Loucy (cell line): Measurements from ENCODE around the gene HIP1R.

Experiments
- H2AFZ ChIP-seq: fragments of 200-600 bp; sonication (generic); 2 replicates; pipeline ENCODE4 v1.6.0; 2016; ENCODE audit warnings: antibody characterized with exemption, mild to moderate bottlenecking, low read length, moderate library complexity
- H3F3A ChIP-seq: fragments of 200-600 bp; 2 replicates; pipeline ENCODE4 v1.6.0; 2016; ENCODE audit warnings: antibody characterized with exemption, low read depth, mild to moderate bottlenecking
- H3K27me3 ChIP-seq: fragments of 200-600 bp; sonication (generic); 2 replicates; pipeline ENCODE4 v1.6.1; 2014; ENCODE audit warnings: low read length, mild to moderate bottlenecking; ENCODE audit not compliant: insufficient read depth, poor library complexity, severe bottlenecking
- H3K36me3 ChIP-seq: fragments of 200-600 bp; sonication (generic); 2 replicates; pipeline ENCODE4 v1.6.1; 2016; ENCODE audit warnings: low read length; ENCODE audit not compliant: insufficient read depth
- H3K4me1 ChIP-seq: fragments of 200-600 bp; sonication (generic); 2 replicates; pipeline ENCODE4 v1.5.1; 2014; ENCODE audit warnings: low read length, mild to moderate bottlenecking; ENCODE audit not compliant: insufficient read depth, poor library complexity, severe bottlenecking
- H3K4me2 ChIP-seq: fragments of 200-600 bp; sonication (generic); 2 replicates; pipeline ENCODE4 v1.6.0; 2014; ENCODE audit warnings: antibody characterized with exemption, low read length, low read depth, mild to moderate bottlenecking; ENCODE audit not compliant: poor library complexity, severe bottlenecking
- H3K4me3 ChIP-seq: fragments of 200-600 bp; sonication (generic); 2 replicates; pipeline ENCODE4 v1.5.1; 2014; ENCODE audit warnings: low read length, mild to moderate bottlenecking, mixed read lengths; ENCODE audit not compliant: poor library complexity, severe bottlenecking
- H3K79me2 ChIP-seq: fragments of 200-600 bp; sonication (generic); 2 replicates; pipeline ENCODE4 v1.6.1; 2014; ENCODE audit warnings: low read length; ENCODE audit not compliant: insufficient read depth
- H3K9ac ChIP-seq: fragments of 200-600 bp; sonication (generic); 2 replicates; pipeline ENCODE4 v1.6.0; 2014; ENCODE audit warnings: mild to moderate bottlenecking, low read depth, low read length, moderate library complexity; ENCODE audit not compliant: poor library complexity, severe bottlenecking
- H3K9me2 ChIP-seq: fragments of 200-600 bp; sonication (generic); replicated peaks from 2 replicates; pipeline ENCODE4 v1.6.1; 2016; ENCODE audit warnings: low read depth, low read length, mixed read lengths
- H3K9me3 ChIP-seq: fragments of 200-600 bp; sonication (generic); 2 replicates; pipeline ENCODE4 v1.6.1; 2014; ENCODE audit warnings: mild to moderate bottlenecking, antibody characterized with exemption, low read length, low read depth; ENCODE audit not compliant: insufficient read depth
- H4K20me1 ChIP-seq: fragments of 200-600 bp; sonication (generic); 2 replicates; pipeline ENCODE4 v1.6.0; 2014; ENCODE audit warnings: antibody characterized with exemption, low read length, mild to moderate bottlenecking; ENCODE audit not compliant: insufficient read depth, poor library complexity, severe bottlenecking
- EZH2phosphoT487 ChIP-seq: fragments of 200-600 bp; IDR thresholded peaks from 2 replicates; pipeline ENCODE4 v1.6.1; 2018; ENCODE audit warnings: antibody characterized with exemption, mild to moderate bottlenecking, moderate library complexity, borderline replicate concordance
- TF ChIP-seq, protein P1 (sequence below): fragments of 200-600 bp; sonication (generic); conservative IDR thresholded peaks from 2 replicates; pipeline ENCODE4 v1.5.1; 2014; ENCODE audit warnings: mild to moderate bottlenecking, antibody characterized with exemption, low read length

Gene HIP1R

DNA sequence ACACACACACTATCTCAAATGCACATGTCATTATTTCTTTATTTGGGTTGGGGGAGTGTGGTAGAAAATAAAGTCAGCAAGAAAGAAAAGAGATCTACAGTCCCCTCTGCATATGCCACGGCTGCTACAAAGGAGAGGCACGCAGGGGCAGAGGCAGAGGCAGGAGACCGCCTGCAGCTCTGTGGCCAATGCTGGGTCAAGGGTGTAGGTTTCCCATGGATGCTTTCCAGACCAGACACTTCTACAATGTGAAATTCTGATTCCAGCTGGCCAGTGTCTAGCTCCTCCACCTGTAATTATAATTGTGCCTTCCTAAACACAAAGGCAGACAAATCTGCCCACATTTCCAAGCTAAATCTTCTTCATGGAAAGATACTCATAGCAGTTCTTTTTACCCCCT is 41.5 kb downstream of the HIP1R start:
- no peak overlapping the region for H3K4me3 ChIP-seq
- H3K27me3 ChIP-seq, result no peaks in the 10 kb centered on the region
- TF ChIP-seq EZH2phosphoT487, result no peak
- TF ChIP-seq, protein P1, sequence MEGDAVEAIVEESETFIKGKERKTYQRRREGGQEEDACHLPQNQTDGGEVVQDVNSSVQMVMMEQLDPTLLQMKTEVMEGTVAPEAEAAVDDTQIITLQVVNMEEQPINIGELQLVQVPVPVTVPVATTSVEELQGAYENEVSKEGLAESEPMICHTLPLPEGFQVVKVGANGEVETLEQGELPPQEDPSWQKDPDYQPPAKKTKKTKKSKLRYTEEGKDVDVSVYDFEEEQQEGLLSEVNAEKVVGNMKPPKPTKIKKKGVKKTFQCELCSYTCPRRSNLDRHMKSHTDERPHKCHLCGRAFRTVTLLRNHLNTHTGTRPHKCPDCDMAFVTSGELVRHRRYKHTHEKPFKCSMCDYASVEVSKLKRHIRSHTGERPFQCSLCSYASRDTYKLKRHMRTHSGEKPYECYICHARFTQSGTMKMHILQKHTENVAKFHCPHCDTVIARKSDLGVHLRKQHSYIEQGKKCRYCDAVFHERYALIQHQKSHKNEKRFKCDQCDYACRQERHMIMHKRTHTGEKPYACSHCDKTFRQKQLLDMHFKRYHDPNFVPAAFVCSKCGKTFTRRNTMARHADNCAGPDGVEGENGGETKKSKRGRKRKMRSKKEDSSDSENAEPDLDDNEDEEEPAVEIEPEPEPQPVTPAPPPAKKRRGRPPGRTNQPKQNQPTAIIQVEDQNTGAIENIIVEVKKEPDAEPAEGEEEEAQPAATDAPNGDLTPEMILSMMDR, result no peak
- H3F3A ChIP-seq, result no peaks in the 10 kb centered on the region
- H4K20me1 ChIP-seq, result peaks cover 65% of the 10 kb centered on the region
- no peak overlapping the region for H3K9ac ChIP-seq
- no peak overlapping the region for H2AFZ ChIP-seq
- no peak overlapping the region for H3K4me2 ChIP-seq
- no peaks in the 10 kb centered on the region for H3K9me3 ChIP-seq
- H3K9me2 ChIP-seq, result no peaks in the 10 kb centered on the region
- H3K79me2 ChIP-seq, result peaks cover 100% of the 10 kb centered on the region
- peaks cover 4% of the 10 kb centered on the region; the same call in 1 of the 2 replicates for H3K36me3 ChIP-seq
- H3K4me1 ChIP-seq, result peaks cover 22% of the 10 kb centered on the region

DNA sequence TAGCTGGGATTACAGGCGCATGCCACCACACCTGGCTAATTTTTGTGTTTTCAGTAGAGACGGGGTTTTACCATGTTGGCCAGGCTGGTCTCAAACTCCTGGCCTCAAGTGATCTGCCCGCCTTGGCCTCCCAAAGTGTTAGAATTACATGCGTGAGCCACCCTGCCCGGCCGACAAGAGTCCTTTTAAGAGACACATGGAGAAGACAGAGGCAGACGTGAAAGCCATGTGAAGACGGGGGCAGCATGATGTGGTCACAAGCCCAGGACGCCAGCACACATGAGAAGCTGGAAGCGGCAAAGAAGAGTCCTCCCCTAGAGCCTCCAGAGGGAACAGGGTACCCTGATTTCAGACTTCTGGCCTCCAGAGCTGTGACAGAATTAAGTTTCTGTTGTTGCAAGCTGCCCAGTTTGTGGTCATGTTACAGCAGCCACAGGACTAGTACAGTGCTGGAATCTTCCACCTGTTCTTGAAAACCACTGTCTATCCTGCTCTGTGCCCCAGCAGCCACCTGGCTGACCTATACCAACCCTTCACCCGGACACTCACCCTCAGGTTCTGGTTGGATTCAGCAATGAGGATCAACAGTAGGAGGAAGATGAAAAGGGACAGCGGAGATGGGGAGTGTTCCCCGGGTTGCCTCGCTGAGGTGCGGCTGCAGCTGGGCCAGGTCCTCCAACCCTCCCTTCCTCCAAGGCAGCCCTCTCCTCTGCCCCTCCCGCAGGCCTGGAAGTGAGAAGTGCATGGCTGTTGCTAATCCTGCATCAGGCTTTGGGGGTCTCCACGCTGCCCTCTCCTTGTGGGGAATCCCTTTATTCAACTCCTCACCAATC is 43.7 kb downstream of the HIP1R start:
- no peaks in the 10 kb centered on the region for H3F3A ChIP-seq
- no peaks in the 10 kb centered on the region for H3K9me2 ChIP-seq
- H2AFZ ChIP-seq, result no peak overlapping the region
- H3K9ac ChIP-seq, result no peak overlapping the region
- H4K20me1 ChIP-seq, result peaks cover 65% of the 10 kb centered on the region
- H3K36me3 ChIP-seq, result peaks cover 4% of the 10 kb centered on the region; the same call in 1 of the 2 replicates
- no peaks in the 10 kb centered on the region for H3K9me3 ChIP-seq
- H3K4me3 ChIP-seq, result no peak overlapping the region
- no peak overlapping the region for H3K4me2 ChIP-seq
- peaks cover 100% of the 10 kb centered on the region for H3K79me2 ChIP-seq
- peaks cover 33% of the 10 kb centered on the region for H3K4me1 ChIP-seq
- no peak for TF ChIP-seq EZH2phosphoT487
- TF ChIP-seq, protein P1, result no peak
- H3K27me3 ChIP-seq, result no peaks in the 10 kb centered on the region

DNA sequence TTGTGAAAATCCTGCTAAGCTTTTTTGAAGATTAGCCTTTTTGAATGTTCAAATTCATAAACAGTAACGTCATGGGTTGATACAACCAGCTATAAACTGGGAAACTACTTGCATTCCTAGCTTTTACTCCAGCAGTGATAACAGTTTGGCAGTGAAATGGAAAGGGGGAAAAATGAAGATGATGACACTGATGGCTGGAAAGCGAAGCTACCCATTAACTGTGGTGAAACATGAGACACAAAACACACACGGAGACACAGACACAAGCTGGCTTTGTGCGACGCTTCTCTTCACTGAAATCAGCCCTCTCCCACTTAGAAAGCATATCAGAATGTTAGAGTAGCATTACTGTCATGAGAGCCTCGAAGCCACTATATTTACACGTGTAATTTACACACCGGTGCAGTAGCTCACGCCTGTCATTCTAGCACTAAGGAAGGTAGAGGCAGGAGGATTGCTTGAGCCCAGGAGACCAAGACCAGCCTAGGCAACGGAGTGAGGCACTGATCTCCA is 45.0 kb downstream of the HIP1R start:
- Histone ChIP-seq H3K9me2 (no peaks in the 10 kb centered on the region), H3K9ac (no peak overlapping the region), H3K4me3 (no peak overlapping the region), H3K4me2 (no peak overlapping the region), H3F3A (no peaks in the 10 kb centered on the region), H3K79me2 (peaks cover 100% of the 10 kb centered on the region), H2AFZ (no peak overlapping the region), H3K36me3 (peaks cover 4% of the 10 kb centered on the region; the same call in 1 of the 2 replicates), H3K9me3 (no peaks in the 10 kb centered on the region), H3K4me1 (peaks cover 41% of the 10 kb centered on the region), H3K27me3 (no peaks in the 10 kb centered on the region), H4K20me1 (peaks cover 73% of the 10 kb centered on the region)
- TF ChIP-seq, protein P1, result no peak
- no peak for TF ChIP-seq EZH2phosphoT487
